ENCODE data around the gene LGI1. TPM values are rescaled to one million over a fixed set of nuclear protein-coding genes. Genes with fewer than 3 reads are reported as not detected.

Gene LGI1
- total RNA-seq, 1 donor from 2014 or later = not detected

DNA sequence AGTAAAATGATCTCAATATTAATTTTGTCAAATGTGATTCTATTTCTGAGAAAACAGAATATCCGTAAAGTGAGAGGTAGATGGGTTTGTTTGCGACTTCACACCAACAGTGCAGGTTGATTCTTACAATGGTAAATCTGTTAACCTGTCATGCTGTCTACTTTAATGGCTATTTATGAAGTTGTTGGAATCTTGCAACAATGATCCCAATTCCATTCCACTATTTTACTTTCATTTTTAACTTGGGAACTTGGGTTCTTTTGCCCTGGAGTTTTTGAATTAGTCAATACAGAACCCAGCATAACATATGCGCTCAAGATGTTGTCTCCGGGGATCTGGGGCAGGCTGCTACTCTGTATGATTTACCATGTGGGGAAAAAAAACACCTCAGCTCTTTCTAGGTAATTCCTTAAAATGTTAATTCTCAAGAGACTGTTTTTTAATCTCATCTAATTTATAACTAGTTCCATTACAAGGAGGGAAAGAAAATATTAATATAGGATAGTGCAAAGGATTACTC is 1.2 kb downstream of the LGI1 start:
- no peaks in the 10 kb centered on the region for H3K9me3 Mint-ChIP-seq (ENCODE audit: unreplicated experiment)
- peak overlapping the region; percentile 83 for H3K27ac Mint-ChIP-seq (ENCODE audit: unreplicated experiment)
- DNase-seq (ENCODE audit: extremely low spot score, unreplicated experiment) = no peak
- peak overlapping the region; percentile 14 for H3K4me3 Mint-ChIP-seq (ENCODE audit: unreplicated experiment)
- peaks cover 63% of the 10 kb centered on the region for H3K4me1 Mint-ChIP-seq (ENCODE audit: unreplicated experiment)
- H3K27me3 Mint-ChIP-seq (ENCODE audit: unreplicated experiment) = peaks cover 28% of the 10 kb centered on the region
- H3K36me3 Mint-ChIP-seq (ENCODE audit: unreplicated experiment) = peaks cover 1% of the 10 kb centered on the region
- TF ChIP-seq, protein P1, sequence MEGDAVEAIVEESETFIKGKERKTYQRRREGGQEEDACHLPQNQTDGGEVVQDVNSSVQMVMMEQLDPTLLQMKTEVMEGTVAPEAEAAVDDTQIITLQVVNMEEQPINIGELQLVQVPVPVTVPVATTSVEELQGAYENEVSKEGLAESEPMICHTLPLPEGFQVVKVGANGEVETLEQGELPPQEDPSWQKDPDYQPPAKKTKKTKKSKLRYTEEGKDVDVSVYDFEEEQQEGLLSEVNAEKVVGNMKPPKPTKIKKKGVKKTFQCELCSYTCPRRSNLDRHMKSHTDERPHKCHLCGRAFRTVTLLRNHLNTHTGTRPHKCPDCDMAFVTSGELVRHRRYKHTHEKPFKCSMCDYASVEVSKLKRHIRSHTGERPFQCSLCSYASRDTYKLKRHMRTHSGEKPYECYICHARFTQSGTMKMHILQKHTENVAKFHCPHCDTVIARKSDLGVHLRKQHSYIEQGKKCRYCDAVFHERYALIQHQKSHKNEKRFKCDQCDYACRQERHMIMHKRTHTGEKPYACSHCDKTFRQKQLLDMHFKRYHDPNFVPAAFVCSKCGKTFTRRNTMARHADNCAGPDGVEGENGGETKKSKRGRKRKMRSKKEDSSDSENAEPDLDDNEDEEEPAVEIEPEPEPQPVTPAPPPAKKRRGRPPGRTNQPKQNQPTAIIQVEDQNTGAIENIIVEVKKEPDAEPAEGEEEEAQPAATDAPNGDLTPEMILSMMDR (IDR thresholded peaks at IDR 0.05) = no peak

DNA sequence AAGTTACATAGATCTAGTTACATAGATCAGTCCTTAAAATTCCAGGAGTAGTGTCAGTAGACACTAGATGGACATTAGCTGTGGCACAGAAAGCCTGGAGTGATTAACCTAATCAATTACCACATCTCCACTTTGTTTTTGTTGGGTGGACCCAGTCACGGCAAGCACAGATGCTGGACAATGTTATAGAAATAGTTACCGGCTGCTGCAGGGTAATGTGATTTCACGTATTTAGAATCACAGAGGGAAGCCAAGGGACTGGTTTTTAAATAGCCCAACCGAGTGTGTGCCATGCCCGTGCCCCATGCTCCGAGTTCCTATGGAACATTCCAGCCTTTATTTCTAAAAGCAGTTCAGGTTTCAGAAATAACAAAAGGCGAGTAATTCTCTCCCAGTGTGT is 2.8 kb downstream of the LGI1 start:
- Mint-ChIP-seq H3K36me3 (ENCODE audit: unreplicated experiment) (no peaks in the 10 kb centered on the region), H3K9me3 (ENCODE audit: unreplicated experiment) (no peaks in the 10 kb centered on the region), H3K4me1 (ENCODE audit: unreplicated experiment) (peaks cover 52% of the 10 kb centered on the region), H3K27ac (ENCODE audit: unreplicated experiment) (peak overlapping the region; percentile 81), H3K27me3 (ENCODE audit: unreplicated experiment) (peaks cover 35% of the 10 kb centered on the region), H3K4me3 (ENCODE audit: unreplicated experiment) (no peak overlapping the region)
- TF ChIP-seq, protein P1 (IDR thresholded peaks at IDR 0.05) = no peak
- DNase-seq (ENCODE audit: extremely low spot score, unreplicated experiment) = no peak

DNA sequence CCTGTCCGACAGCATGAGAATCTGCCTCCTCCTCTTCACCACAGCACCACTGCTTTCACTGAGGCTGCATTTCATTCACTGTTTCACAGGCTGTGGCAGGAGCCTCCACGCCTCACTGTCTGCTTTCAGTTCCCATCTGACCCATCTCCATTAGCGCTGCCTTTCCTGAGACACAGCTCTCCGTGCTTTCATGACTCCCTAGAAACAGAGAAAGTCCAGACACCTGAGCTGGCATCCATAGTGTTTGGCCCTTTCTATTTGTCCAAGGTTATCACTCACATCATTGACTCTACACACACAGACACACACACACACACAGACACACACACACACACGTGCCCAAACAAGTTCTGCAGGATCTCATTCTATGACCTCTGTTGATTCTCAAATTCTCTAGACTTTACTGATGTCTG is 5.2 kb downstream of the LGI1 start:
- Mint-ChIP-seq H3K4me1 (ENCODE audit: unreplicated experiment) (peaks cover 37% of the 10 kb centered on the region), H3K36me3 (ENCODE audit: unreplicated experiment) (no peaks in the 10 kb centered on the region), H3K27ac (ENCODE audit: unreplicated experiment) (no peak overlapping the region), H3K27me3 (ENCODE audit: unreplicated experiment) (peaks cover 39% of the 10 kb centered on the region), H3K4me3 (ENCODE audit: unreplicated experiment) (no peak overlapping the region), H3K9me3 (ENCODE audit: unreplicated experiment) (no peaks in the 10 kb centered on the region)
- TF ChIP-seq, protein P1 (IDR thresholded peaks at IDR 0.05) = no peak
- no peak for DNase-seq (ENCODE audit: extremely low spot score, unreplicated experiment)

DNA sequence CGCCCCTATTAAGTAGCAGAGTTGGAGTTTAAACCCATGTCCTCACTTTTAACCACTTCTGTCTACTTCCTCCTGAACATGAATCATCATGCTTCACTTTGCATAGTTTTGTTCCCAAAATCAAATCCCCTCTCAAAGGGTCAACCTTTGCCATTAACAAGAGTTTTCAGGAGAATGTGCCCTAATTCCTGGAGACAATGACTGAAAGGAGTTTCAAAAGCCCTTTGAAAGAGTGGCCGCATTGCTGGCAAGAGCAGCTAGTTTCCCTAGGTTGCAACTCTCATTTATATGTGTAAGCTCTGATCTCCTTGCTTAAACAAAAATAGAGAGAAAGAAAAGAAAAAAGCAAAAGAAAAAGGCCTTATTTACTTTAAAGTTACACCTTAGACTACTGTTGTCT is 9.2 kb downstream of the LGI1 start:
- Mint-ChIP-seq H3K9me3 (ENCODE audit: unreplicated experiment) (no peaks in the 10 kb centered on the region), H3K4me1 (ENCODE audit: unreplicated experiment) (no peaks in the 10 kb centered on the region), H3K27me3 (ENCODE audit: unreplicated experiment) (peaks cover 56% of the 10 kb centered on the region), H3K36me3 (ENCODE audit: unreplicated experiment) (no peaks in the 10 kb centered on the region), H3K27ac (ENCODE audit: unreplicated experiment) (no peak overlapping the region), H3K4me3 (ENCODE audit: unreplicated experiment) (no peak overlapping the region)
- no peak for DNase-seq (ENCODE audit: extremely low spot score, unreplicated experiment)
- TF ChIP-seq, protein P1 (IDR thresholded peaks at IDR 0.05) = no peak

DNA sequence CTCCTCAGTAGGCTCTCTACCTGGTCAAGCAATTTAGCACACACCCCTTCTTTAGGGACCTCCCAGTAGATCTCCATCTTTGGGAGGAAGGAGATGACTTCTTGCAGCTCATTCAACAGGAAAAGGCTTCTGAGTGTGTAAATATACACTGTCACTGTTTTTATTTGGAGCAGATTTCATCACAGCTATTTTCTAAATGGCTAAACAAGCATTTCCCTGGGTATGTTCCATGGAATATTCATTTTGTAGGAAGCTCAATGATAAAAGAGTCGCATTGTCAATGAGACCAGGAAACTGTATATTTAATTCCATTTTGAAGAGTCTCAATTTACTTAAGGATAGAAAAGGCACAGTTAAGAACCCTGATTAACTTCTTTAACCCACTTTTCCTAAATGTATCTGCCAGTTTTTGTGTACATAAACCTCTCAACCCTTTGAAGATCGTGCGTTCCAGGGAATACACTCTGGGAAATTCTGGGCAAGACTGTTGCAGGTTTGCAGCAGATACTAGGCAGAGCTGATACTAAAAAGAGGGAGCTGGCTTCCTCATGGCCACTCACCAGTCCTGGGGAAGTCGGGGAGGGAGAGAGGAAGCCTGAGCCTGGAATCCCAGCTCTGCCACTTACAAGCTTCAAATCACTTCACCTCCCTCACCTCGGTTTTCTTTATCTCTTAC is 10.1 kb downstream of the LGI1 start:
- no peak overlapping the region for H3K4me3 Mint-ChIP-seq (ENCODE audit: unreplicated experiment)
- TF ChIP-seq, protein P1 (IDR thresholded peaks at IDR 0.05) = no peak
- H3K27me3 Mint-ChIP-seq (ENCODE audit: unreplicated experiment) = peaks cover 50% of the 10 kb centered on the region
- H3K27ac Mint-ChIP-seq (ENCODE audit: unreplicated experiment) = no peak overlapping the region
- no peaks in the 10 kb centered on the region for H3K9me3 Mint-ChIP-seq (ENCODE audit: unreplicated experiment)
- no peaks in the 10 kb centered on the region for H3K36me3 Mint-ChIP-seq (ENCODE audit: unreplicated experiment)
- no peaks in the 10 kb centered on the region for H3K4me1 Mint-ChIP-seq (ENCODE audit: unreplicated experiment)
- no peak for DNase-seq (ENCODE audit: extremely low spot score, unreplicated experiment)

Measured in osteocyte (in vitro differentiated cells).